Retinal pigment epithelial cell (primary cell): ENCODE results near the gene TRIP6.

Experiments
- DNase-seq: peaks from one replicate; pipeline ENCODE4 v3.0.0-alpha.2; 2010; ENCODE audit warnings: low read depth
- H3K4me3 ChIP-seq: 2 replicates; pipeline ENCODE4 v1.5.1; 2011; ENCODE audit warnings: mild to moderate bottlenecking, low read length, control low read depth, moderate library complexity
- TF ChIP-seq, protein P1 (sequence below): conservative IDR thresholded peaks from 2 replicates; pipeline ENCODE4 v1.5.1; 2011; ENCODE audit warnings: low read depth, low read length, control low read depth, inconsistent platforms

The TRIP6 gene

DNA sequence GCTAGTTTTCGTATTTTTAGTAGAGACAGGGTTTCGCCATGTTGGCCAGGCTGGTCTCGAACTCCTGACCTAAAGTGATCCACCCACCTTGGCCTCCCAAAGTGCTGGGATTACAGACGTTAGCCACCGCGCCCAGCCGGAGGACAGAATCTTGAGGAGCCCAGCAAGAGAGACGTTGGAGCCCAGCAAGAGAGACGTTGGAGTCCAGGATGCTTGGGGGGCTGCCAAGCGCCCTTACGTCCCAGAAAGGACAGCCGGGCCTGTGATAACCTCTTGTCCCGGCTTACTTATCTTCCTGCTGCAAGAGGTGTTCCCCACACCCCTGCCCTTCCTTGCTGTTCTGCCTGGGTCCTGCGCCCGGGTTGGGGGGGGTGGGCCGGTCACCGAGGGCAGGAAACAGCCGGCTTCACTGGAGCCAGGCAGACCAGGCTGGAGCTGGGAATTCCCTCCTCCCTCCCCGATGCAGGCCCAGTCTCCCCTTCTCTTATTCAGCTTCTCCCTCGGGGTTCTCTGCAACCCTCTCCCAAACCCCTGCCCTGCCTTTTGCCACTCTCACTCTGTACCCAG is 38.0 kb upstream of the TRIP6 start:
- TF ChIP-seq, protein P1, sequence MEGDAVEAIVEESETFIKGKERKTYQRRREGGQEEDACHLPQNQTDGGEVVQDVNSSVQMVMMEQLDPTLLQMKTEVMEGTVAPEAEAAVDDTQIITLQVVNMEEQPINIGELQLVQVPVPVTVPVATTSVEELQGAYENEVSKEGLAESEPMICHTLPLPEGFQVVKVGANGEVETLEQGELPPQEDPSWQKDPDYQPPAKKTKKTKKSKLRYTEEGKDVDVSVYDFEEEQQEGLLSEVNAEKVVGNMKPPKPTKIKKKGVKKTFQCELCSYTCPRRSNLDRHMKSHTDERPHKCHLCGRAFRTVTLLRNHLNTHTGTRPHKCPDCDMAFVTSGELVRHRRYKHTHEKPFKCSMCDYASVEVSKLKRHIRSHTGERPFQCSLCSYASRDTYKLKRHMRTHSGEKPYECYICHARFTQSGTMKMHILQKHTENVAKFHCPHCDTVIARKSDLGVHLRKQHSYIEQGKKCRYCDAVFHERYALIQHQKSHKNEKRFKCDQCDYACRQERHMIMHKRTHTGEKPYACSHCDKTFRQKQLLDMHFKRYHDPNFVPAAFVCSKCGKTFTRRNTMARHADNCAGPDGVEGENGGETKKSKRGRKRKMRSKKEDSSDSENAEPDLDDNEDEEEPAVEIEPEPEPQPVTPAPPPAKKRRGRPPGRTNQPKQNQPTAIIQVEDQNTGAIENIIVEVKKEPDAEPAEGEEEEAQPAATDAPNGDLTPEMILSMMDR = no peak
- no peak for DNase-seq
- no peak overlapping the region for H3K4me3 ChIP-seq

DNA sequence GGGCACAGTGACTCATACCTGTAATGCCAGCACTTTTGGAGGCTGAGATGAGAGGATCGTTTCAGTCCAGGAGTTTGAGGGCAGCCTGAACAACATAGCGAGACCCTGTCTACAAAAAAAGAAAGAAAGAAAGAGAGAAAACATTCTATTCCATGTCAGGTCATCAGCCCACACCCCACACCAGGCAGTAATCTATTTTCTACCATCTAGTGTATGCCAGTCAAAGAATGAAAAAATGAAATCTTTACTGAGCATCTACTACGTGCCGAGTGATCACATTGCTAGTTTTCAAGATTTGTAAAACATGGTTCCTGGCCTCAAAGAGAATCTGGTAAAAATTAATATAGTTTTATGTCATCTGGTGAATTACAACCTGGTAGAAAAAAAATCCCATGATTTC is 36.8 kb upstream of the TRIP6 start:
- TF ChIP-seq, protein P1 = no peak
- H3K4me3 ChIP-seq = no peak overlapping the region
- no peak for DNase-seq

DNA sequence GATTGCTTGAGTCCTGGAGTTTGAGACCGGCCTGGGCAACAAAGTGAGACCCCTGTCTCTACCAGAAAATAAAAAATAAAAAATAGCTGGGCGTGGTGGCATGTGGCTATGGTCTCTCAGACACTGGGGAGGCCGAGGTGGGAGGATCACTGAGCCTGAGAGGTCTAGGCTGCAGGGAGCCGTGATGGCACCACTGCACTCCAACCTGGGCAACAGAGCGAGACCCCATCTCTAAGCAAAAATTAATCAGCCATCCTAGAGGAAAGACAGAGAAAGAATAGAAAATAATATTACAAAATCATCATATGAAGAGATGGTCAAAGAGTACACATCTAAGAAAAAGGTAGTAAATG is 34.9 kb upstream of the TRIP6 start:
- no peak overlapping the region for H3K4me3 ChIP-seq
- TF ChIP-seq, protein P1 = no peak
- DNase-seq = no peak

DNA sequence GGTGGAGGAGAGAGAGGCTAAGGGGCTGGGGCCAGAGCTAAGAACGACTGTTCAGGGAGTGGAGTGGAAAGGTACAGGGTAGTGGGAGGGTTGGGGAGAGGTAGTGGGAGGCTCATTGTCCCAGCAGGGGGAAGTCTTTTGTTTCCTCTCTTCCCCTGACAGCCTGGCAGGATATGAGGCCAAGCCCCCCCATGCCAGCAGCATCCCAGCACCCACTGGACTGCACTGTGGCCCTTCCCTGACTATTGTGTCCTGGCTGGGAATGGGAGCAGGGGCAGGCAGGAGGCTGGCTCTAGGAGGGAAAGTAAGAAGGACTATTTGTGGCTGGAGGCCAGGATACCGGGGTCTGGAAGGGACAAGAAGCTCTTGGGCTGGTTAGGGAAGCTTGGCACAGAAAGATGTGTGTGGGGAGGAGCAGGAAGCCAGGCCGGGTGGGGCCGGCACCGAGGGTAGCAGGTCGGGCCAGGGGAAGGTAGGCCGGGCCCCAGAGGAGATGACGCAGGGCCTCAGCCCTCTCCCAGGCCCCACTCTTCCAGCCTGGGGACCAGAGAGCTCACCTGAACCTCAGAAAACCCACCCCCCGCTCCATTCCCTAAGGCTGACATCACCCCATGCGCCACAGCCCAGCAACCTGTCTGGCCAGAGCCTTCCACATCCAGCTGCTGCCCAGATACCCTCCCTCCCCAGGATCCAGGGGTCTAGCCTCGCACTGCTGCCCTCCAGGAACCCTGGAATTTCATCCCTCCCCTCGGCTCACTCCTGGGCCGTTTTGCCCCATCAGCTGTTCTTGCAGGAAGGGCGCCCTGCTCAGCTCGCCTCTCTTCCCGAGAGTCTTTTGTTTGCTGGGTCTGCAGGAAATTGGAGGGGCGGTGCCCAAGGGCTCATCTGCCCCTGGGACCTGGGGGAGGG is 31.0 kb upstream of the TRIP6 start:
- TF ChIP-seq, protein P1 = no peak
- H3K4me3 ChIP-seq = no peak overlapping the region
- no peak for DNase-seq

DNA sequence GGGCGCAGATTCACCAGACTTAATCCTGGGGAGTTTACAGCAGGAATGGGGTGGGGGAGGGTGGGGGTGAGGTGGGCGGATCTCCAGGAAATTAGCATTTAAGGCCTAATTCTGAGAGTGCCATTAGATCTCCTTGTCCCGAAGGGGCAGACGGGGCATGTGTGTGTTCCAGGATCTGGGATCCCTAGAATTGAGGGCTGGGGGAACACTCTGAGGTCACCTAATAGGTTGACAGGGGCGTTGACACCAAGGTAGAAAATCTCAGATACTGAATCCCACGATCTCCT is 30.4 kb upstream of the TRIP6 start:
- no peak for DNase-seq
- H3K4me3 ChIP-seq = peak overlapping the region; percentile 45
- TF ChIP-seq, protein P1 = no peak

DNA sequence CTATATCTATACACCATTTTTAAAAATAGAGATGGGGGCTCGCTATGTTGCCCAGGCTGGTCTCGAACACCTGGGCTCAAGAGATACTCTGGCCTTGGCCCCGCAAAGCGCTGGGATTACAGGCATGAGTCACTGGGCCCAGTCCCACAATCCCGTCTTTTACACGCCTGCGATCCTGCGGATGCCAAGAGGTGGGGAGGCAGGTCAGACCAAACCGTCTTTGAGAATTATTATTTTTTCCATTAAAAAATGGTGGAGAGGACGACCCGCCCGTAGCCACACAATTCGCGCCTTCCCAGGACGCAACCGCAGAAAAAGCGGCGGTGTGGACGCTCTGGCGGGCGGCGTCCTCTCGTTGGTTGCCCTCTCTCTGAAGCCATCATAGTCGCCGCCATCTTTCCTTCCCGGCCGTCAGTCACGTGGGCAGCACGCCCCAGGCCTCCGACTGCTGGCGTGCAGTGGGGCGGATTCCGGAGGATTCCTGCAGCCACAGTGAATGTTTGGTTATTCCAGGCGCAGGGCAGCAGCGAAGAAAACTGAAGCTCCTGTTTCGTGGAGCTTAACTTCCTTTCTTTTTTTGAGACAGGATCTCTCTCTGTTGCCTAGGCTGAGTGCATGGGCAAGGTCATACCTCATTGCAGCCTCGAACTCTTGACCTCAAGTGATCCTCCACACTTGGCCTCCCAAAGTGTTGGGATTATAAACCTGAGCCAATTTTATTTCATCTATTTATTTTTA is 29.9 kb upstream of the TRIP6 start:
- TF ChIP-seq, protein P1 = no peak
- H3K4me3 ChIP-seq = peak overlapping the region; percentile 45
- DNase-seq = peak; percentile 69
